ENCODE results near the gene SSTR3. TPM values are rescaled to one million over a fixed set of nuclear protein-coding genes. Genes with fewer than 3 reads are reported as not detected.

Gene SSTR3
- total RNA-seq, 1 donor from 2014 or later: not detected

DNA sequence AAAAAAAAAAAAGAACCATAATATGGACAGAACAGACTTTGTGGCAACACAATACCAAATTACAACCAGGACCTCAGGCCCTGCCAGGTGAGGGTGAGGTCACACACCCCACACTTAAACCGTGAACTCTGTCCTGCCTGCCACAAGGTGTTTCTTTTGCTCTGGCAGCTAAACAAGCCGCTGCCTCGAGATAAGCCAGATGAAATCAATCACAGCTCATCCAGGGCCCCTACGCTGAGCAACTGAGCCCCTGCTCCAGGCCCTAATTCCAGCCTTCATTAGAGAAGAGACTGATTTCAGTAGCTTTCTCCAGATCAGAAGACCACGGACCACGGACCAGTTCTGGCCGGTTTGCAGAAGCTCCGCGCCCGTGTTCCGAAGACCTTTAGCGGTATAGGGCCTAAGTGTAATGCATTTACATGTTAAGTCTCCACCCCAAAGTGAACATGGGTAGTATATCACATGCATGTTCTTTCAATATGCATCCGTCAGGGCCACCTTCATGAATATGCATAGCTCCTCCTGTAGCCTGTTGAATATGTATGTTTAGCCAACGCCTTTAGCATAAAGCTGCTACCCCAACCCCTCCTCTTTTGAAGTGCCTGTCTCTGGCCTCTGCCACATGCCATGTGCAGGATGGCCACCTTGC is 46.6 kb upstream of the SSTR3 start:
- TF ChIP-seq, protein P1, sequence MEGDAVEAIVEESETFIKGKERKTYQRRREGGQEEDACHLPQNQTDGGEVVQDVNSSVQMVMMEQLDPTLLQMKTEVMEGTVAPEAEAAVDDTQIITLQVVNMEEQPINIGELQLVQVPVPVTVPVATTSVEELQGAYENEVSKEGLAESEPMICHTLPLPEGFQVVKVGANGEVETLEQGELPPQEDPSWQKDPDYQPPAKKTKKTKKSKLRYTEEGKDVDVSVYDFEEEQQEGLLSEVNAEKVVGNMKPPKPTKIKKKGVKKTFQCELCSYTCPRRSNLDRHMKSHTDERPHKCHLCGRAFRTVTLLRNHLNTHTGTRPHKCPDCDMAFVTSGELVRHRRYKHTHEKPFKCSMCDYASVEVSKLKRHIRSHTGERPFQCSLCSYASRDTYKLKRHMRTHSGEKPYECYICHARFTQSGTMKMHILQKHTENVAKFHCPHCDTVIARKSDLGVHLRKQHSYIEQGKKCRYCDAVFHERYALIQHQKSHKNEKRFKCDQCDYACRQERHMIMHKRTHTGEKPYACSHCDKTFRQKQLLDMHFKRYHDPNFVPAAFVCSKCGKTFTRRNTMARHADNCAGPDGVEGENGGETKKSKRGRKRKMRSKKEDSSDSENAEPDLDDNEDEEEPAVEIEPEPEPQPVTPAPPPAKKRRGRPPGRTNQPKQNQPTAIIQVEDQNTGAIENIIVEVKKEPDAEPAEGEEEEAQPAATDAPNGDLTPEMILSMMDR (IDR thresholded peaks at IDR 0.05; ENCODE audit: partially characterized antibody, unreplicated experiment): no peak
- no peak for DNase-seq
- H3K4me3 Mint-ChIP-seq (ENCODE audit: unreplicated experiment): no peak overlapping the region
- H3K27ac Mint-ChIP-seq (ENCODE audit: unreplicated experiment): no peak overlapping the region
- H3K36me3 Mint-ChIP-seq (ENCODE audit: unreplicated experiment): no peaks in the 10 kb centered on the region
- peaks cover 3% of the 10 kb centered on the region for H3K9me3 Mint-ChIP-seq (ENCODE audit: unreplicated experiment)
- H3K27me3 Mint-ChIP-seq (ENCODE audit: unreplicated experiment): peaks cover 3% of the 10 kb centered on the region
- peaks cover 26% of the 10 kb centered on the region for H3K4me1 Mint-ChIP-seq (ENCODE audit: low read depth, unreplicated experiment)

- TF ChIP-seq, protein P1 (IDR thresholded peaks at IDR 0.05; ENCODE audit: partially characterized antibody, unreplicated experiment): no peak
- no peak overlapping the region for H3K4me3 Mint-ChIP-seq (ENCODE audit: unreplicated experiment)
- H3K36me3 Mint-ChIP-seq (ENCODE audit: unreplicated experiment): no peaks in the 10 kb centered on the region
- DNase-seq: no peak
- peaks cover 3% of the 10 kb centered on the region for H3K9me3 Mint-ChIP-seq (ENCODE audit: unreplicated experiment)
- H3K27ac Mint-ChIP-seq (ENCODE audit: unreplicated experiment): no peak overlapping the region
- H3K27me3 Mint-ChIP-seq (ENCODE audit: unreplicated experiment): peaks cover 3% of the 10 kb centered on the region
- H3K4me1 Mint-ChIP-seq (ENCODE audit: low read depth, unreplicated experiment): peaks cover 26% of the 10 kb centered on the region
Measured at GRCh38 chr22:37258005-37258752, 45.9 kb upstream of the SSTR3 start.

GRCh38 chr22:37256075-37256726 is 43.9 kb upstream of the SSTR3 start:
- DNase-seq: no peak
- TF ChIP-seq, protein P1 (IDR thresholded peaks at IDR 0.05; ENCODE audit: partially characterized antibody, unreplicated experiment): no peak
- no peak overlapping the region for H3K4me3 Mint-ChIP-seq (ENCODE audit: unreplicated experiment)
- H3K27me3 Mint-ChIP-seq (ENCODE audit: unreplicated experiment): no peaks in the 10 kb centered on the region
- no peaks in the 10 kb centered on the region for H3K9me3 Mint-ChIP-seq (ENCODE audit: unreplicated experiment)
- peaks cover 26% of the 10 kb centered on the region for H3K4me1 Mint-ChIP-seq (ENCODE audit: low read depth, unreplicated experiment)
- H3K27ac Mint-ChIP-seq (ENCODE audit: unreplicated experiment): no peak overlapping the region
- no peaks in the 10 kb centered on the region for H3K36me3 Mint-ChIP-seq (ENCODE audit: unreplicated experiment)

- Mint-ChIP-seq H3K27ac (ENCODE audit: unreplicated experiment) (no peak overlapping the region), H3K4me1 (ENCODE audit: low read depth, unreplicated experiment) (peaks cover 21% of the 10 kb centered on the region), H3K4me3 (ENCODE audit: unreplicated experiment) (no peak overlapping the region), H3K36me3 (ENCODE audit: unreplicated experiment) (no peaks in the 10 kb centered on the region), H3K27me3 (ENCODE audit: unreplicated experiment) (no peaks in the 10 kb centered on the region), H3K9me3 (ENCODE audit: unreplicated experiment) (no peaks in the 10 kb centered on the region)
- no peak for DNase-seq
- TF ChIP-seq, protein P1 (IDR thresholded peaks at IDR 0.05; ENCODE audit: partially characterized antibody, unreplicated experiment): no peak
Measured at GRCh38 chr22:37255558-37256006, 43.3 kb upstream of the SSTR3 start.

Data from glutamatergic neuron (in vitro differentiated cells).